ENCODE data around the gene GNB1L. TPM values are rescaled to one million over a fixed set of nuclear protein-coding genes. Genes with fewer than 3 reads are reported as not detected.

The GNB1L gene
- total RNA-seq, 1 donor from 2014 or later: 3.0 TPM

DNA sequence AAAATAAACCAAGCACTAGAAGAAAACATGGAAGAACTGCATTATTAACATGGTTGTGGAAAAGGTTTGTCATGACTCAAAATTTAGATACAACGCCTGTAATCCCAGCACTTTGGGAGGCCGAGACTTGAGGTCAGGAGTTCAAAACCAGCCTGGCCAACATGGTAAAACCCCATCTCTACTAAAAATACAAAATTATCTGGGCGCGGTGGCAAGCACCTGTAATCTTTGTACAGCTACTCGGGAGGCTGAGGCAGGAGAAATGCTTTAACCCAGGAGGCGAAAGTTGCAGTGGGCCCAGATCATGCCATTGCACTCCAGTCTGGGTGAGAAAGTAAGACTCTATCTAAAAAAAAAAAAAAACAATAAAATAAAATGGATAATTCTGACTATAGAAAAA is 23.7 kb downstream of the GNB1L start:
- peaks cover 2% of the 10 kb centered on the region for H3K36me3 Mint-ChIP-seq
- no peak for DNase-seq (ENCODE audit: low spot score)
- no peaks in the 10 kb centered on the region for H3K27me3 ChIP-seq
- H3K36me3 ChIP-seq: no peaks in the 10 kb centered on the region
- no peaks in the 10 kb centered on the region for H3K4me1 Mint-ChIP-seq
- peaks cover 4% of the 10 kb centered on the region for H3F3A ChIP-seq (ENCODE audit: low read depth)
- H3K4me3 Mint-ChIP-seq: no peak overlapping the region
- H3K27ac Mint-ChIP-seq: no peak overlapping the region
- no peaks in the 10 kb centered on the region for H3K9me3 Mint-ChIP-seq
- no peaks in the 10 kb centered on the region for H3K4me1 ChIP-seq
- no peak overlapping the region for H3K9ac ChIP-seq
- H4K20me1 ChIP-seq (ENCODE audit: low read depth): no peaks in the 10 kb centered on the region
- H3K4me3 ChIP-seq: no peak overlapping the region
- H3K79me2 ChIP-seq (ENCODE audit: low read depth): no peaks in the 10 kb centered on the region
- H3K27me3 Mint-ChIP-seq (ENCODE audit: insufficient read depth, low read depth): peaks cover 2% of the 10 kb centered on the region
- no peak overlapping the region for H3K4me2 ChIP-seq
- no peaks in the 10 kb centered on the region for H3K9me3 ChIP-seq (ENCODE audit: low read depth)
- TF ChIP-seq, protein P1, sequence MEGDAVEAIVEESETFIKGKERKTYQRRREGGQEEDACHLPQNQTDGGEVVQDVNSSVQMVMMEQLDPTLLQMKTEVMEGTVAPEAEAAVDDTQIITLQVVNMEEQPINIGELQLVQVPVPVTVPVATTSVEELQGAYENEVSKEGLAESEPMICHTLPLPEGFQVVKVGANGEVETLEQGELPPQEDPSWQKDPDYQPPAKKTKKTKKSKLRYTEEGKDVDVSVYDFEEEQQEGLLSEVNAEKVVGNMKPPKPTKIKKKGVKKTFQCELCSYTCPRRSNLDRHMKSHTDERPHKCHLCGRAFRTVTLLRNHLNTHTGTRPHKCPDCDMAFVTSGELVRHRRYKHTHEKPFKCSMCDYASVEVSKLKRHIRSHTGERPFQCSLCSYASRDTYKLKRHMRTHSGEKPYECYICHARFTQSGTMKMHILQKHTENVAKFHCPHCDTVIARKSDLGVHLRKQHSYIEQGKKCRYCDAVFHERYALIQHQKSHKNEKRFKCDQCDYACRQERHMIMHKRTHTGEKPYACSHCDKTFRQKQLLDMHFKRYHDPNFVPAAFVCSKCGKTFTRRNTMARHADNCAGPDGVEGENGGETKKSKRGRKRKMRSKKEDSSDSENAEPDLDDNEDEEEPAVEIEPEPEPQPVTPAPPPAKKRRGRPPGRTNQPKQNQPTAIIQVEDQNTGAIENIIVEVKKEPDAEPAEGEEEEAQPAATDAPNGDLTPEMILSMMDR (IDR thresholded peaks at IDR 0.05): no peak
- TF ChIP-seq EZH2 (IDR thresholded peaks at IDR 0.05) (no peak), EZH2phosphoT487 (IDR thresholded peaks at IDR 0.05) (no peak)
- no peak overlapping the region for H2AFZ ChIP-seq (replicated peaks)
- no peak overlapping the region for H3K27ac ChIP-seq

DNA sequence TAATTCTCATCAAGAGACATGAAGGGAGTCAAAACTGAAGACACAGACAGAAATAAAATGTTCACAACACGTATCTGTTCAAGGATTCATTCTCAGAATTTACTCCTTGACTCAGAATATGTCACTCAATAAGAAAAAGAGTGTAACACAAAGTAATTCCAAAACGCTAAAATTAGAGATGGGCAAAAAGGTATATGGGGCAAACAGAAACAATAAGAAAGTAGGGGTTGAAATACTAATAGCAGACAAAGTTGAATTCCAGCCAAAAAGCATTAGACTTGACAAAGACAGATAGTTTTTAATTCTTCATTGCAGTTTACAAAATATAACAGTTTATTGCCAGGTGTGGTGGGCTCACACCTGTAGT is 26.7 kb downstream of the GNB1L start:
- Histone ChIP-seq H3K9ac (no peak overlapping the region), H2AFZ (replicated peaks) (no peak overlapping the region), H3K4me3 (no peak overlapping the region), H3K4me2 (no peak overlapping the region), H3F3A (ENCODE audit: low read depth) (peaks cover 3% of the 10 kb centered on the region), H3K36me3 (no peaks in the 10 kb centered on the region), H4K20me1 (ENCODE audit: low read depth) (no peaks in the 10 kb centered on the region), H3K79me2 (ENCODE audit: low read depth) (no peaks in the 10 kb centered on the region), H3K27ac (no peak overlapping the region), H3K4me1 (no peaks in the 10 kb centered on the region), H3K9me3 (ENCODE audit: low read depth) (no peaks in the 10 kb centered on the region), H3K27me3 (no peaks in the 10 kb centered on the region)
- Mint-ChIP-seq H3K4me3 (no peak overlapping the region), H3K9me3 (no peaks in the 10 kb centered on the region), H3K27me3 (ENCODE audit: insufficient read depth, low read depth) (peaks cover 2% of the 10 kb centered on the region), H3K36me3 (peaks cover 2% of the 10 kb centered on the region), H3K27ac (no peak overlapping the region), H3K4me1 (peaks cover 3% of the 10 kb centered on the region)
- DNase-seq (ENCODE audit: low spot score): no peak
- TF ChIP-seq EZH2phosphoT487 (IDR thresholded peaks at IDR 0.05) (no peak), EZH2 (IDR thresholded peaks at IDR 0.05) (no peak)
- TF ChIP-seq, protein P1 (IDR thresholded peaks at IDR 0.05): no peak

DNA sequence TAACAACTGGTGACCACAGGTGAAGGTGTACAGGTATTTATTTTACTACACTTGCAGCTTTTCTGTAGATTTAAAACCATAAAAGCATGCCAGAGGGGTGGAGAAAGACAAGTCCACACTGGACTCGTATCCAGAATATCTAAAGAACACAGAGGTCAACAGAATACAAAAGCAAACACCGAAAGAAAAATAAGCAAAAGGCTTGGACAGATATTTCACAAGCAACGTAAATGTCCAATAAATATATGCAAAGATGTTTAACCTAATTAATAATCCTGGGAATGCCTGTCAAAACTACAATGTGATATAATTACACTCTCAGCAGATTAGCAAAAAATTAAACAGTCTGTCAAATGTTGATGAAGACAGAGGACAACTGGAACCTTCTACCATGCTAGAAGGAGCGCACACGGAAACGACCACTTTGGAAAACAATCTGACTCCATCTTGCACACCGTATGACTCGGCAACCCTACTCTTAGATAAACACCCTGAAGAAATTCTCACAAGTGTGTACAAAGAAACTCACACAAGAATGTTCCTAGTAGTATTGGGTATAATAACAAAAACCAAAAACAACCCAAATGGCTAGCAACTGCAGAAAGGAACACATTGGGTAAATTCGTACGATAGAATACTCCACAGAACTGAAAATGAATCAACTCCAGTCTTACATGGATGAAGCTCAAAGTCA is 27.2 kb downstream of the GNB1L start:
- no peak overlapping the region for H3K4me2 ChIP-seq

More for the DNA sequence above, 27.2 kb downstream of the GNB1L start:
- Histone ChIP-seq H3K4me3 (no peak overlapping the region), H3K79me2 (ENCODE audit: low read depth) (no peaks in the 10 kb centered on the region), H3K27ac (no peak overlapping the region), H3K9ac (no peak overlapping the region), H3K27me3 (no peaks in the 10 kb centered on the region), H3K36me3 (no peaks in the 10 kb centered on the region), H3K4me1 (no peaks in the 10 kb centered on the region), H2AFZ (replicated peaks) (no peak overlapping the region), H4K20me1 (ENCODE audit: low read depth) (no peaks in the 10 kb centered on the region), H3K9me3 (ENCODE audit: low read depth) (no peaks in the 10 kb centered on the region), H3F3A (ENCODE audit: low read depth) (no peaks in the 10 kb centered on the region)
- no peak for DNase-seq (ENCODE audit: low spot score)
- Mint-ChIP-seq H3K4me1 (peaks cover 3% of the 10 kb centered on the region), H3K4me3 (no peak overlapping the region), H3K36me3 (peaks cover 2% of the 10 kb centered on the region), H3K27me3 (ENCODE audit: insufficient read depth, low read depth) (peaks cover 2% of the 10 kb centered on the region), H3K9me3 (no peaks in the 10 kb centered on the region), H3K27ac (no peak overlapping the region)
- TF ChIP-seq EZH2 (IDR thresholded peaks at IDR 0.05) (no peak), EZH2phosphoT487 (IDR thresholded peaks at IDR 0.05) (no peak)
- TF ChIP-seq, protein P1 (IDR thresholded peaks at IDR 0.05): no peak

Measured in neural progenitor cell (in vitro differentiated cells).